ENCODE data around the gene CALCOCO2. TPM values are rescaled to one million over a fixed set of nuclear protein-coding genes. Genes with fewer than 3 reads are reported as not detected.

The CALCOCO2 gene
- polyA plus RNA-seq, 1 donor from 2014 or later = 4.5 TPM

GRCh38 chr17:48856122-48856821, 25.4 kb downstream of the CALCOCO2 start:
- Histone ChIP-seq H3K9ac (ENCODE audit: low read length) (no peak overlapping the region), H3F3A (ENCODE audit: insufficient read depth, low read length, poor library complexity, severe bottlenecking) (no peaks in the 10 kb centered on the region), H3K9me3 (ENCODE audit: low read length) (no peaks in the 10 kb centered on the region), H3K36me3 (ENCODE audit: insufficient read depth, low read length) (no peaks in the 10 kb centered on the region), H4K20me1 (ENCODE audit: insufficient read depth) (no peaks in the 10 kb centered on the region), H3K27ac (ENCODE audit: low read length) (no peak overlapping the region), H3K27me3 (ENCODE audit: insufficient read depth, low read depth, low read length) (no peaks in the 10 kb centered on the region), H2AFZ (ENCODE audit: low read depth, low read length) (no peak overlapping the region), H3K79me2 (replicated peaks; ENCODE audit: insufficient read depth, low read length) (no peaks in the 10 kb centered on the region), H3K9me2 (ENCODE audit: insufficient read depth, low read length) (no peaks in the 10 kb centered on the region), H3K4me3 (ENCODE audit: low read length) (no peak overlapping the region), H3K4me2 (ENCODE audit: low read length) (no peak overlapping the region)
- TF ChIP-seq TAF1 (IDR thresholded peaks at IDR 0.05; ENCODE audit: low read depth) (no peak), POLR2AphosphoS5 (IDR thresholded peaks at IDR 0.05) (no peak), MXI1 (conservative IDR thresholded peaks at IDR 0.05; ENCODE audit: poor library complexity, severe bottlenecking) (no peak), SMC3 (conservative IDR thresholded peaks at IDR 0.05; ENCODE audit: poor library complexity) (no peak), RAD21 (conservative IDR thresholded peaks at IDR 0.05) (no peak), EZH2 (IDR thresholded peaks at IDR 0.05; ENCODE audit: borderline replicate concordance, insufficient read depth, low read length, poor library complexity, severe bottlenecking) (no peak), CTCF (IDR thresholded peaks at IDR 0.05; ENCODE audit: poor library complexity, severe bottlenecking) (no peak)

- H3K9me3 ChIP-seq (ENCODE audit: low read length) = no peaks in the 10 kb centered on the region
- H3K79me2 ChIP-seq (replicated peaks; ENCODE audit: insufficient read depth, low read length) = no peaks in the 10 kb centered on the region
- H3K4me3 ChIP-seq (ENCODE audit: low read length) = no peak overlapping the region
- no peaks in the 10 kb centered on the region for H4K20me1 ChIP-seq (ENCODE audit: insufficient read depth)
- TF ChIP-seq SMC3 (conservative IDR thresholded peaks at IDR 0.05; ENCODE audit: poor library complexity) = no peak
- TF ChIP-seq REST (IDR thresholded peaks at IDR 0.05; ENCODE audit: borderline replicate concordance) = no peak
- no peaks in the 10 kb centered on the region for H3K9me2 ChIP-seq (ENCODE audit: insufficient read depth, low read length)
- H3K4me2 ChIP-seq (ENCODE audit: low read length) = no peak overlapping the region
- no peaks in the 10 kb centered on the region for H3F3A ChIP-seq (ENCODE audit: insufficient read depth, low read length, poor library complexity, severe bottlenecking)
- H3K27me3 ChIP-seq (ENCODE audit: insufficient read depth, low read depth, low read length) = no peaks in the 10 kb centered on the region
- no peak overlapping the region for H2AFZ ChIP-seq (ENCODE audit: low read depth, low read length)
- no peaks in the 10 kb centered on the region for H3K36me3 ChIP-seq (ENCODE audit: insufficient read depth, low read length)
- H3K9ac ChIP-seq (ENCODE audit: low read length) = no peak overlapping the region
- H3K27ac ChIP-seq (ENCODE audit: low read length) = no peak overlapping the region
These were observed 29.2 kb downstream of the CALCOCO2 start for GRCh38 chr17:48860034-48860433.

- Histone ChIP-seq H4K20me1 (ENCODE audit: insufficient read depth) (no peaks in the 10 kb centered on the region), H3K4me3 (ENCODE audit: low read length) (no peak overlapping the region), H3K4me2 (ENCODE audit: low read length) (no peak overlapping the region), H2AFZ (ENCODE audit: low read depth, low read length) (no peak overlapping the region), H3K27ac (ENCODE audit: low read length) (no peak overlapping the region), H3K9ac (ENCODE audit: low read length) (no peak overlapping the region), H3K9me3 (ENCODE audit: low read length) (no peaks in the 10 kb centered on the region), H3F3A (ENCODE audit: insufficient read depth, low read length, poor library complexity, severe bottlenecking) (no peaks in the 10 kb centered on the region), H3K79me2 (replicated peaks; ENCODE audit: insufficient read depth, low read length) (no peaks in the 10 kb centered on the region), H3K9me2 (ENCODE audit: insufficient read depth, low read length) (no peaks in the 10 kb centered on the region), H3K36me3 (ENCODE audit: insufficient read depth, low read length) (no peaks in the 10 kb centered on the region), H3K27me3 (ENCODE audit: insufficient read depth, low read depth, low read length) (no peaks in the 10 kb centered on the region)
- no peak for TF ChIP-seq CTCF (IDR thresholded peaks at IDR 0.05; ENCODE audit: poor library complexity, severe bottlenecking)
- no peak for TF ChIP-seq SMC3 (conservative IDR thresholded peaks at IDR 0.05; ENCODE audit: poor library complexity)
- TF ChIP-seq POLR2AphosphoS5 (IDR thresholded peaks at IDR 0.05) = no peak
- no peak for TF ChIP-seq EZH2 (IDR thresholded peaks at IDR 0.05; ENCODE audit: borderline replicate concordance, insufficient read depth, low read length, poor library complexity, severe bottlenecking)
- TF ChIP-seq RAD21 (conservative IDR thresholded peaks at IDR 0.05) = no peak
- TF ChIP-seq MXI1 (conservative IDR thresholded peaks at IDR 0.05; ENCODE audit: poor library complexity, severe bottlenecking) = no peak
- TF ChIP-seq REST (IDR thresholded peaks at IDR 0.05; ENCODE audit: borderline replicate concordance) = no peak
- TF ChIP-seq EP300 (conservative IDR thresholded peaks at IDR 0.05; ENCODE audit: poor library complexity, severe bottlenecking) = no peak
- no peak for TF ChIP-seq TAF1 (IDR thresholded peaks at IDR 0.05; ENCODE audit: low read depth)
These were observed 29.6 kb downstream of the CALCOCO2 start for GRCh38 chr17:48860456-48860855.

Measured in neural cell (in vitro differentiated cells).